ENCODE results near the gene CDH4. TPM values are rescaled to one million over a fixed set of nuclear protein-coding genes. Genes with fewer than 3 reads are reported as not detected.
A peak's percentile ranks its signal among the peaks of the same experiment; 100 is the strongest.

Gene CDH4
- polyA plus RNA-seq (2013, experiment 1 of 2): 2.6 TPM
- 1.5 TPM for polyA plus RNA-seq (2013, experiment 2 of 2)

DNA sequence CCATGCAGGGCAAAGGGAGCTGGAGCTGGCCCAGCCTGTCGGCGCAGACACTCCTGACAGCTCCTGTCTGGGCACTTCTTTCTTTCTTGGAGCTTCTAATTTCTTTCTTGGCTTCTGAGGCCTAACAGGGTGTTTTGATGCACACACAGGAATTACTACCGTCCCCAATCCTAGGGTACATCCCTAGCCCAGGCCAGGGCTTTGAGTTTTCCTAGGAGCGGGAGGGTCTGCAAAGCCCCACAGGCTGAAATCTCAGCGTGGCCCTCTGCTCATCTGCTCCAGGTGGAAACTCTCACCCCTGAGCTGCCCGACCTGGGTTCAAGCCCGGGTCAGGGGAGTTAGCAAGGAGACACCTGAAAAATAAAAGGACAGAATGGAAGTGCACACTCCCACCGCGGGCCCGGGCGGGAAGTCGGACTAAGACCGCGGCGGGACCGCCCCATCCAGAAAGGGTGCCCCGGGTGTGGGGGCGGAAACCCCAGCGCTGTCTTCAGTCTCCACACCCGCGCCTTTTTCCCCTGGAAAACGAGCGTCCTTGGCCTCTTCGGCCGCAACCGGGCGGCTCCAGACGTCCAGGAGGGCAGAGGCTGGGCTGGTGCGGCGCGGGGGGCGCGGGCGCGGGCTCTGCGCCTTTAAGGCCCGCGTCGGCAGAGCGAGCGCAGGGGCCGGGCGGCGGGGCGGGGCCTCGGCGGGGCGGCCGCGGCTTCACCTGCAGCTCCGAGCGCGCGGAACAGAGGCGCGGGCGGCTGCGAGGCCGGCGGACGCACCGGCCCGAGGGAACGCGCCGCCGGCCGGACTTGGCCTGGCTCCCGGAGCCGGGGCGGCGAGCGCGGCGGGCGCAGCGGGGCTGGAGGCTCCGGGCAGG is at the start of gene CDH4:
Gene CDH4, plus strand, starts transcription at position 733 of the 865 bp plus-strand sequence.
- Histone ChIP-seq H3K27ac (ENCODE audit: low read depth, low read length, severe bottlenecking) (no peak within 1 kb of the TSS), H3K9me3 (ENCODE audit: control insufficient read depth, low read length) (no peaks in the 10 kb centered on the region), H3K4me3 (ENCODE audit: extremely low read depth, insufficient read depth, low read length, poor library complexity, severe bottlenecking) (peak within 1 kb of the TSS; percentile 40), H3K4me1 (ENCODE audit: control insufficient read depth, insufficient read depth, low read length, poor library complexity, severe bottlenecking) (peaks cover 13% of the 10 kb centered on the region), H3K36me3 (ENCODE audit: control insufficient read depth, insufficient read depth, low read length) (no peaks in the 10 kb centered on the region)
- 5% methylated on average over 64 to 65 of the region's 78 CpGs for WGBS, 2 experiments (ENCODE audit: insufficient coverage in 2 of 2)

DNA sequence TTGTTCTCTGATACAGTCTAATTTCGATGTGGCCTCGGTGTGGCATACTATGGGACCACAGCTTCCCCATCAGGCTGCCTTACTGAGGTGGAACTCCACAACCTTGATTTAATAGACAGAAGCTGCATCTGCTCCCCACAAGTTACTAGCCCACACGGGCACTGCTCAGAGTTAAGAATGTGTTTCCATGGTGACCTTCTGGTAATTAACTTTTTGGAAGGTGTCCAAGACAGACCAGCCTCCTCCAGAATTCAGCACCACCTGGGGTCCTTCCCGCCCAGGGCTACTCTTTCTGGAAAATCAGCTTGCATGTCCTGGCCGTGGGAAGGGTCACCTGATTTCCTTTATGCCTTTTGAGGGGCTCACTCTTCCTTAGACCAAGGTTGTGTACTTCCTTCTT is 48.7 kb upstream of the CDH4 start:
- no peaks in the 10 kb centered on the region for H3K9me3 ChIP-seq (ENCODE audit: control insufficient read depth, low read length)
- WGBS, 2 experiments (ENCODE audit: insufficient coverage in 2 of 2): 74 to 83% methylated on average over 4 to 5 of the region's 5 CpGs

DNA sequence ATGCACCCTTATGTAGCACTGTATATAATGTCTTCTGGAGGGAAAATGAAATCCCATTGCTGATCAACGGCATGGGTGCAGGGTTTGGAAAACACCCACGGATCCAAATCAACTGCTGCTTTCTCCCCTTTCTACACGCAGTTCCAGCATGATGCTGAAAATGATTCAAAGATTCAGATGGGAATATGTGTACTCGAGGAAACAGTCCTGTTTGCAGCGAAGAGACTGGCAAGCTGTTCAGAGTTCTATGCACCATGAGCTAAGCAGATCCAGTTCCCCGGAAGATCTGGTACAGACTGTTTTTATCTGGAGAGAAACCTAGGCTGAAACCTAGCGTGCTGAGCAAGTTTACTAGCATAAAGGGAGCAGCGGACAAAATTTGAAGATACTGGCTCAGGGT is 47.9 kb upstream of the CDH4 start:
- Histone ChIP-seq H3K27ac (ENCODE audit: low read depth, low read length, severe bottlenecking) (no peak overlapping the region), H3K9me3 (ENCODE audit: control insufficient read depth, low read length) (no peaks in the 10 kb centered on the region), H3K4me3 (ENCODE audit: extremely low read depth, insufficient read depth, low read length, poor library complexity, severe bottlenecking) (no peak overlapping the region), H3K4me1 (ENCODE audit: control insufficient read depth, insufficient read depth, low read length, poor library complexity, severe bottlenecking) (no peaks in the 10 kb centered on the region), H3K36me3 (ENCODE audit: control insufficient read depth, insufficient read depth, low read length) (no peaks in the 10 kb centered on the region)
- WGBS, 2 experiments (ENCODE audit: insufficient coverage in 2 of 2): 85 to 92% methylated on average over 7 to 8 of the region's 8 CpGs

More for the DNA sequence above, 48.7 kb upstream of the CDH4 start:
- no peak overlapping the region for H3K27ac ChIP-seq (ENCODE audit: low read depth, low read length, severe bottlenecking)
- no peaks in the 10 kb centered on the region for H3K36me3 ChIP-seq (ENCODE audit: control insufficient read depth, insufficient read depth, low read length)
- H3K4me3 ChIP-seq (ENCODE audit: extremely low read depth, insufficient read depth, low read length, poor library complexity, severe bottlenecking): no peak overlapping the region
- H3K4me1 ChIP-seq (ENCODE audit: control insufficient read depth, insufficient read depth, low read length, poor library complexity, severe bottlenecking): no peaks in the 10 kb centered on the region

DNA sequence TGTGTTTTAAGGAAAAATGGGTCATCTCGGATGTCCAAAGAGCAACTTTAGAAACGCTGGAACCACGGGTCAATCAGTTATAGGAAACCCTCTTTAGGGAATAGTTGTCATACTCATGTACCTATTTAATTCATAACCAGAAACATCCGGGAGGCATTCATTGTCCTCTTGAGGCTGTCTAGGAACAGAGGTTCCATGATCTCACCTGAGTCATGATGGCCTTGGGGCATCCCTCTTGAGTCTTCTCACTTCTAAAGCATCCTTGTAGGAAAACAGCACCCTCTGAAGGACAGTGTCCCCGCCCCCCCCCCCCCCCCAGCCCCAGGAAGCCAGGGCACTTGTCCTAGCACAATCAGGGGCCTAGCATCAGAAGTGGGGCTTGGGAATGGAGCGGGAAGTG is 46.3 kb upstream of the CDH4 start:
- Histone ChIP-seq H3K9me3 (ENCODE audit: control insufficient read depth, low read length) (no peaks in the 10 kb centered on the region), H3K4me1 (ENCODE audit: control insufficient read depth, insufficient read depth, low read length, poor library complexity, severe bottlenecking) (no peaks in the 10 kb centered on the region), H3K36me3 (ENCODE audit: control insufficient read depth, insufficient read depth, low read length) (no peaks in the 10 kb centered on the region), H3K4me3 (ENCODE audit: extremely low read depth, insufficient read depth, low read length, poor library complexity, severe bottlenecking) (no peak overlapping the region), H3K27ac (ENCODE audit: low read depth, low read length, severe bottlenecking) (no peak overlapping the region)
- 89 to 94% methylated on average over 2 to 3 of the region's 6 CpGs for WGBS, 2 experiments (ENCODE audit: insufficient coverage in 2 of 2)

DNA sequence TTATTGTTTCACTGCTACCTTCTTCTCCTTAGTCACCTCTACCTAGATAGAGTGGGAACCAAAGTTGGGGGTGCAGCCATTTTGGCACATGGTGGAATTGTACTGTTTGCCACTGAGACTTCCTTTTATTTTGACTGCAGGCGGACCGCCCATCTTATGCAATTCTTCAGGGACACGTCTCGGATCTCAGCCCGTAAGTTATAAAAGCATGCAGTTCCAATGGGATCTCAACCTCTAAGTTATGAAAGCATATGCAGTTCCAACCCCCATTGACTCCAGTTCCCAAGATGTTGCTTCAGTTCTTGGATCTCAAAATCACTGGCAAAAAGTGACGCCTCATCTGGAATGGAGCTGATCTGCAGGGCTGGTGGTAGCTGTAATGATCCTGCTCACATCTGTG is 41.2 kb upstream of the CDH4 start:
- no peak overlapping the region for H3K4me3 ChIP-seq (ENCODE audit: extremely low read depth, insufficient read depth, low read length, poor library complexity, severe bottlenecking)
- 68 to 78% methylated on average over 6 of the region's 6 CpGs for WGBS, 2 experiments (ENCODE audit: insufficient coverage in 2 of 2)
- H3K36me3 ChIP-seq (ENCODE audit: control insufficient read depth, insufficient read depth, low read length): no peaks in the 10 kb centered on the region
- H3K9me3 ChIP-seq (ENCODE audit: control insufficient read depth, low read length): no peaks in the 10 kb centered on the region
- H3K4me1 ChIP-seq (ENCODE audit: control insufficient read depth, insufficient read depth, low read length, poor library complexity, severe bottlenecking): no peaks in the 10 kb centered on the region
- H3K27ac ChIP-seq (ENCODE audit: low read depth, low read length, severe bottlenecking): no peak overlapping the region

DNA sequence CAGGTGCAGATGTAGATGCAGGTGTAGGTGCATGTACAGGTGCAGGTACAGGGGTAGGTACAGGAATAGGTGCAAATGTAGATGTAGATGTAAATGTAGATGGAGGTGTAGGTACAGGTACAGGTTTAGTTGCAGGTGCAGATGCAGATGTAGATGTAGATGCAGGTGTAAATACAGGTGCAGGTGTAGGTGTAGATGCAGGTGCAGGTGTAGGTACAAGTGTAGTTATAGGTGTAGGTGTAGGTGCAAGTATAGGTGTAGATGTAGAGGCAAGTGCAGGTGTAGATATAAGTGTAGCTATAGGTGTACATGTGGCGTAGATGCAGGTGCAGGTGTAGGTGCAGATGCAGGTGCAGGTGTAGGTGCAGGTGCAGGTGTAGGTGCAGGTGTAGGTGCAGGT is 34.2 kb upstream of the CDH4 start:
- no peak overlapping the region for H3K27ac ChIP-seq (ENCODE audit: low read depth, low read length, severe bottlenecking)
- H3K4me1 ChIP-seq (ENCODE audit: control insufficient read depth, insufficient read depth, low read length, poor library complexity, severe bottlenecking): no peaks in the 10 kb centered on the region
- WGBS, 2 experiments (ENCODE audit: insufficient coverage in 2 of 2): 80 to 88% methylated on average over 1 of the region's 1 CpG
- no peak overlapping the region for H3K4me3 ChIP-seq (ENCODE audit: extremely low read depth, insufficient read depth, low read length, poor library complexity, severe bottlenecking)
- no peaks in the 10 kb centered on the region for H3K9me3 ChIP-seq (ENCODE audit: control insufficient read depth, low read length)
- H3K36me3 ChIP-seq (ENCODE audit: control insufficient read depth, insufficient read depth, low read length): no peaks in the 10 kb centered on the region

DNA sequence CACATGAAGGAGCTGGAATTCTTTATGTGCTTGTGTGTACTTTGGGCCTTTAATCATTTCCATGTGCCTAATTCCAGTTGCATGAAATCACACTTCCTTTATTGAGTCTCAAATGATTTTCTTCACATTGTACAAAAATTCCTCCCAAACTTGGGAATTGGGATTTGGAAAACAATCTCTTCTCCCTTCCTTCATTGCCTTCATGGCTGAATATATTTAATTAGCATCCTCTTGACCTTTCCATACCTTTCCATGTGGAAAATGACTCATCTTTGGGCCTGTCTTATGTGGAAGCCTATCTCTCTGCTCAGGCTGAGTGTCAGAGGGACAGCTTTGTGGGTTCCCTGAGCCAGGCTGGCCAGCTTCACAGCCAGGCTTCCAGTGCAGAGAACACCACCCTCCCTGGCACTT is 33.0 kb upstream of the CDH4 start:
- H3K4me3 ChIP-seq (ENCODE audit: extremely low read depth, insufficient read depth, low read length, poor library complexity, severe bottlenecking): no peak overlapping the region

DNA sequence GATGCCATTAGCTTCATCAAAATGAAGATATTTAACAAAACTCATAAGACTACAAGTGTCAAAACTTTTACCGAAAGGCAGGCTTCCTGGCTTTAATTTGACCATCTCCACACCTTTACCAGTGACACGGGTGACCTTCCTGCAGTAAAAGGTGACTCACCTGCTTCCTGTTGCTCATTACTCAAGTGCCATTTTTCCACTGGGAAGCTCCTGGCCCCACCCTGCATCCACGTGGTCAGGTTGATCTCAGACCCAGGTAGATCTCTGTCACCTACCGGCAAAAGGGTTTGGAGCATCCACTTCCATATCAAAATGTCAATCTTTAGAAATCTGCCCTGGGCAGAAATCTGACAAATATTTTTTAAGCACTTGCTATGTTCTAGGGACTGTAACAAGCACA is 31.9 kb upstream of the CDH4 start:
- H3K27ac ChIP-seq (ENCODE audit: low read depth, low read length, severe bottlenecking): no peak overlapping the region
- 64 to 82% methylated on average over 4 of the region's 4 CpGs for WGBS, 2 experiments (ENCODE audit: insufficient coverage in 2 of 2)
- H3K36me3 ChIP-seq (ENCODE audit: control insufficient read depth, insufficient read depth, low read length): no peaks in the 10 kb centered on the region
- no peaks in the 10 kb centered on the region for H3K9me3 ChIP-seq (ENCODE audit: control insufficient read depth, low read length)
- H3K4me1 ChIP-seq (ENCODE audit: control insufficient read depth, insufficient read depth, low read length, poor library complexity, severe bottlenecking): no peaks in the 10 kb centered on the region
- H3K4me3 ChIP-seq (ENCODE audit: extremely low read depth, insufficient read depth, low read length, poor library complexity, severe bottlenecking): no peak overlapping the region

More for the DNA sequence above, 33.0 kb upstream of the CDH4 start:
- Histone ChIP-seq H3K9me3 (ENCODE audit: control insufficient read depth, low read length) (no peaks in the 10 kb centered on the region), H3K4me1 (ENCODE audit: control insufficient read depth, insufficient read depth, low read length, poor library complexity, severe bottlenecking) (no peaks in the 10 kb centered on the region), H3K27ac (ENCODE audit: low read depth, low read length, severe bottlenecking) (no peak overlapping the region), H3K36me3 (ENCODE audit: control insufficient read depth, insufficient read depth, low read length) (no peaks in the 10 kb centered on the region)

DNA sequence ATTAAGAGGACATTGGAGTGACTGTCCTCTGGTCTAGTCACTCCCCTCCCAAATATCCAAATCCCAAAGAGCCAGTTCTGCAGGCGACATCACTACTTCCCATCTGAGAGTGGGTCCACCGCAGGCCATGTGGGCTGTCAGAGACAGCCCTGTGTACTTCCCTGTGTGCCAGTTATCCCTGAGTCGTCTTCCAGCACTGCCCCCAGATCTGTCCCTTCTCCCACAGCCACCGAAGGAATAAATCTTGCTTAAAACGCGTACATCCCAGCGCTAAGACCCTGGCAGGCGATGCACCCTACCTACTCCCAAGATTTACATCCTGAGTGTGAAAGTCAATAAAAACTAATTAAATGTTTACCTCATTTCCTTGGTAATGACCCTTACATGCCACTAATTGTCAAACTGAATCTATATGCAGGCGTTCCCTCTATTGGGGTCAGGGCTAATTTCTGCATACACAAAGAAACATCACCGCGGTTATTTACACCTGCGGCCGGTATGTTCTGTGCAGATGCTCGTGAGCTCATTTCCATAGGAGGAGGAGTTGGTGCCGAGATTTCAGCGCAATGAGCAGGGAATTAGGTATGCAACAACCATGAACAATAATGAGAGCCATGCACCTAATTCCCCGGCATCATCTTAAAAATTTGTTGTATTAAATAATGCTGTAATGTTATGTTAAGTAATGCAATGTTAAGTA is 31.3 kb upstream of the CDH4 start:
- Histone ChIP-seq H3K4me1 (ENCODE audit: control insufficient read depth, insufficient read depth, low read length, poor library complexity, severe bottlenecking) (no peaks in the 10 kb centered on the region), H3K27ac (ENCODE audit: low read depth, low read length, severe bottlenecking) (no peak overlapping the region), H3K36me3 (ENCODE audit: control insufficient read depth, insufficient read depth, low read length) (no peaks in the 10 kb centered on the region), H3K4me3 (ENCODE audit: extremely low read depth, insufficient read depth, low read length, poor library complexity, severe bottlenecking) (no peak overlapping the region), H3K9me3 (ENCODE audit: control insufficient read depth, low read length) (no peaks in the 10 kb centered on the region)
- WGBS, 2 experiments (ENCODE audit: insufficient coverage in 2 of 2): 81 to 87% methylated on average over 8 to 12 of the region's 17 CpGs

DNA sequence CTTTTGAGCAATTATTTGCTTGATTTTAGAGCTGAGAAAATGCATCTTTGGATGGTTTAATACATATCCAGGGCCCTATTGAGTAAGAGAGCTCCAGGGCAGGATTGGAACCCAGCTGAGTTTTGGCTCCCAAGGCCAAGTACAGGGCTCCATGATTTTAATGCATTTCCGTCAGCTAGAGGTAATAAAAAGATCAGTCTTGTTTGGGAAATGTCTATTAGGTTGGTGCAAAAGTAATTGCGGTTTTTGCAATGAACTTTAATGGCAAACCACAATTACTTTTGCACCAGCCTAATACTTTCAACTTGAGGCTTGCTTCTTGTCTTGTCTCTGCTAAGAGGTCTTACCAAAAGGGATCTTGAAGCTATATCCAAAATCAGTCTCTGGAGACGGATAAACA is 29.4 kb upstream of the CDH4 start:
- Histone ChIP-seq H3K27ac (ENCODE audit: low read depth, low read length, severe bottlenecking) (no peak overlapping the region), H3K36me3 (ENCODE audit: control insufficient read depth, insufficient read depth, low read length) (no peaks in the 10 kb centered on the region), H3K4me3 (ENCODE audit: extremely low read depth, insufficient read depth, low read length, poor library complexity, severe bottlenecking) (no peak overlapping the region), H3K4me1 (ENCODE audit: control insufficient read depth, insufficient read depth, low read length, poor library complexity, severe bottlenecking) (no peaks in the 10 kb centered on the region), H3K9me3 (ENCODE audit: control insufficient read depth, low read length) (no peaks in the 10 kb centered on the region)
- 90% methylated on average over 2 of the region's 3 CpGs for WGBS, 2 experiments (ENCODE audit: insufficient coverage in 2 of 2)

DNA sequence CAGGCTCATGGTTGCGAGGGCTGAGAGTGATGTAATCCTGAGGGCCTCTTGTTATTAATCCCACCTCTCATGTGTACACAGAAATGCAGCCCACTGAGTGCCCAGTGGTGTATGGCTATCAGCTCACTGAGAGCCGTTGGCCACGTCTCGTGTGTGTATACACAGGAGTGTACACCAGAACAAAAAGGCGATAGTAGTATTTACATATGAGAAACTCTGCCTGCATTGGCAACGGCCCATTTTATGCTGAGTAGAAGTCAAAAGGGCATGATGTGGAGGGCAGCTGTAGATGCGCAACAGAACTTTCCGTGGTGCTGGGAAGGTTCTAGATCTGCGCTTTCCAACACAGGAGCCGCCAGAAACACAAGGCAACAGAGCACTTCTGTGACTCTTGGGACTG is 28.9 kb upstream of the CDH4 start:
- H3K4me3 ChIP-seq (ENCODE audit: extremely low read depth, insufficient read depth, low read length, poor library complexity, severe bottlenecking): no peak overlapping the region
- 96 to 100% methylated on average over 7 to 9 of the region's 10 CpGs for WGBS, 2 experiments (ENCODE audit: insufficient coverage in 2 of 2)
- no peak overlapping the region for H3K27ac ChIP-seq (ENCODE audit: low read depth, low read length, severe bottlenecking)
- no peaks in the 10 kb centered on the region for H3K36me3 ChIP-seq (ENCODE audit: control insufficient read depth, insufficient read depth, low read length)
- no peaks in the 10 kb centered on the region for H3K9me3 ChIP-seq (ENCODE audit: control insufficient read depth, low read length)
- no peaks in the 10 kb centered on the region for H3K4me1 ChIP-seq (ENCODE audit: control insufficient read depth, insufficient read depth, low read length, poor library complexity, severe bottlenecking)

All from mesodermal cell (in vitro differentiated cells).